Measurements from ENCODE around the gene TBC1D2B.
"Not testable (repeated sequence)": the region's sequence is repeated elsewhere in the genome, so short reads cannot be mapped to it uniquely, and the experiment has no call there.

The TBC1D2B gene

GRCh38 chr15:77996713-77997171 is 80.8 kb downstream of the TBC1D2B start:
- not testable (repeated sequence) for H3K4me2 ChIP-seq (ENCODE audit: low read length, poor library complexity, severe bottlenecking); H3K27me3 ChIP-seq (ENCODE audit: control insufficient read depth in 1 of 2, insufficient read depth in 1 of 2, low read length in 2 of 2); H3K9ac ChIP-seq (ENCODE audit: low read length); H3K14ac ChIP-seq (ENCODE audit: low read length in 2 of 2); H2BK120ac ChIP-seq (ENCODE audit: low read depth, low read length); H2BK5ac ChIP-seq (ENCODE audit: low read depth, low read length, poor library complexity, severe bottlenecking); H3K23ac ChIP-seq (ENCODE audit: low read length in 2 of 2); H3K4me3 ChIP-seq (ENCODE audit: insufficient read depth in 1 of 2, low read depth in 1 of 2, low read length in 2 of 2); H3K9me3 ChIP-seq (ENCODE audit: control insufficient read depth, low read length); H3K18ac ChIP-seq (ENCODE audit: low read depth in 1 of 2, low read length in 2 of 2); H2BK15ac ChIP-seq (ENCODE audit: low read depth, poor library complexity, severe bottlenecking); H2AFZ ChIP-seq (ENCODE audit: low read depth, low read length); H3K4ac ChIP-seq (ENCODE audit: low read depth in 1 of 2, low read length in 2 of 2); H4K91ac ChIP-seq (ENCODE audit: low read length); DNase-seq; H2BK12ac ChIP-seq (ENCODE audit: low read length in 2 of 2); H2AK5ac ChIP-seq (ENCODE audit: low read length, severe bottlenecking)
- Histone ChIP-seq H3K4me1 (ENCODE audit: control insufficient read depth, insufficient read depth, low read depth, low read length) (peaks cover 51% of the 10 kb centered on the region), H3K27ac (ENCODE audit: low read length, poor library complexity, severe bottlenecking) (peak overlapping the region; percentile 12), H3K79me1 (replicated peaks; ENCODE audit: low read length, poor library complexity, severe bottlenecking) (peaks cover 27% of the 10 kb centered on the region), H4K8ac (ENCODE audit: low read length) (peak overlapping the region; percentile 7), H3K36me3 (ENCODE audit: control insufficient read depth in 1 of 2, insufficient read depth in 2 of 2, low read depth in 1 of 2, low read length in 2 of 2) (peaks cover 39 to 66% of the 10 kb centered on the region in 2 experiments)
- 89% methylated on average over 4 of the region's 4 CpGs for WGBS

- 93% methylated on average over 5 of the region's 8 CpGs for WGBS
Measured at GRCh38 chr15:77996226-77996625, 81.3 kb downstream of the TBC1D2B start.

GRCh38 chr15:77995537-77995918 is 82.0 kb downstream of the TBC1D2B start:
- not testable (repeated sequence) for H3K4me2 ChIP-seq (ENCODE audit: low read length, poor library complexity, severe bottlenecking); H3K4me3 ChIP-seq (ENCODE audit: insufficient read depth in 1 of 2, low read depth in 1 of 2, low read length in 2 of 2); H3K27me3 ChIP-seq (ENCODE audit: control insufficient read depth in 1 of 2, insufficient read depth in 1 of 2, low read length in 2 of 2); H3K4ac ChIP-seq (ENCODE audit: low read depth in 1 of 2, low read length in 2 of 2); H3K23ac ChIP-seq (ENCODE audit: low read length in 2 of 2); H2AK5ac ChIP-seq (ENCODE audit: low read length, severe bottlenecking); H2AFZ ChIP-seq (ENCODE audit: low read depth, low read length); H2BK120ac ChIP-seq (ENCODE audit: low read depth, low read length); H2BK5ac ChIP-seq (ENCODE audit: low read depth, low read length, poor library complexity, severe bottlenecking); H2BK15ac ChIP-seq (ENCODE audit: low read depth, poor library complexity, severe bottlenecking); H3K14ac ChIP-seq (ENCODE audit: low read length in 2 of 2); H3K18ac ChIP-seq (ENCODE audit: low read depth in 1 of 2, low read length in 2 of 2); H3K9me3 ChIP-seq (ENCODE audit: control insufficient read depth, low read length); H2BK12ac ChIP-seq (ENCODE audit: low read length in 2 of 2); H3K9ac ChIP-seq (ENCODE audit: low read length); DNase-seq; H4K8ac ChIP-seq (ENCODE audit: low read length); H4K91ac ChIP-seq (ENCODE audit: low read length)
- H3K4me1 ChIP-seq (ENCODE audit: control insufficient read depth, insufficient read depth, low read depth, low read length) = peaks cover 61% of the 10 kb centered on the region
- peaks cover 27 to 60% of the 10 kb centered on the region in 2 experiments for H3K36me3 ChIP-seq (ENCODE audit: control insufficient read depth in 1 of 2, insufficient read depth in 2 of 2, low read depth in 1 of 2, low read length in 2 of 2)
- peaks cover 22% of the 10 kb centered on the region for H3K79me1 ChIP-seq (replicated peaks; ENCODE audit: low read length, poor library complexity, severe bottlenecking)
- WGBS = no CpG with 5 or more reads among the region's 4 CpGs
- H3K27ac ChIP-seq (ENCODE audit: low read length, poor library complexity, severe bottlenecking) = peak overlapping the region; percentile 73

More at GRCh38 chr15:77996226-77996625, 81.3 kb downstream of the TBC1D2B start:
- H3K27me3 ChIP-seq (ENCODE audit: control insufficient read depth in 1 of 2, insufficient read depth in 1 of 2, low read length in 2 of 2); H3K4me3 ChIP-seq (ENCODE audit: insufficient read depth in 1 of 2, low read depth in 1 of 2, low read length in 2 of 2); H4K91ac ChIP-seq (ENCODE audit: low read length); H2AFZ ChIP-seq (ENCODE audit: low read depth, low read length); H3K23ac ChIP-seq (ENCODE audit: low read length in 2 of 2); H2BK12ac ChIP-seq (ENCODE audit: low read length in 2 of 2); H3K18ac ChIP-seq (ENCODE audit: low read depth in 1 of 2, low read length in 2 of 2); H3K9ac ChIP-seq (ENCODE audit: low read length); DNase-seq; H3K9me3 ChIP-seq (ENCODE audit: control insufficient read depth, low read length); H2AK5ac ChIP-seq (ENCODE audit: low read length, severe bottlenecking); H3K14ac ChIP-seq (ENCODE audit: low read length in 2 of 2); H4K8ac ChIP-seq (ENCODE audit: low read length); H3K4me2 ChIP-seq (ENCODE audit: low read length, poor library complexity, severe bottlenecking); H3K4ac ChIP-seq (ENCODE audit: low read depth in 1 of 2, low read length in 2 of 2); H2BK15ac ChIP-seq (ENCODE audit: low read depth, poor library complexity, severe bottlenecking); H2BK5ac ChIP-seq (ENCODE audit: low read depth, low read length, poor library complexity, severe bottlenecking); H2BK120ac ChIP-seq (ENCODE audit: low read depth, low read length): not testable (repeated sequence)
- peaks cover 25% of the 10 kb centered on the region for H3K79me1 ChIP-seq (replicated peaks; ENCODE audit: low read length, poor library complexity, severe bottlenecking)
- peaks cover 54% of the 10 kb centered on the region for H3K4me1 ChIP-seq (ENCODE audit: control insufficient read depth, insufficient read depth, low read depth, low read length)
- H3K27ac ChIP-seq (ENCODE audit: low read length, poor library complexity, severe bottlenecking) = peak overlapping the region; percentile 19
- H3K36me3 ChIP-seq (ENCODE audit: control insufficient read depth in 1 of 2, insufficient read depth in 2 of 2, low read depth in 1 of 2, low read length in 2 of 2) = peaks cover 34 to 64% of the 10 kb centered on the region in 2 experiments

- not testable (repeated sequence) for H3K9me3 ChIP-seq (ENCODE audit: control insufficient read depth, low read length); H2BK5ac ChIP-seq (ENCODE audit: low read depth, low read length, poor library complexity, severe bottlenecking); H2BK12ac ChIP-seq (ENCODE audit: low read length in 2 of 2); H3K23ac ChIP-seq (ENCODE audit: low read length in 2 of 2); H3K14ac ChIP-seq (ENCODE audit: low read length in 2 of 2); H4K91ac ChIP-seq (ENCODE audit: low read length); H3K18ac ChIP-seq (ENCODE audit: low read depth in 1 of 2, low read length in 2 of 2); H2AFZ ChIP-seq (ENCODE audit: low read depth, low read length); H3K4me3 ChIP-seq (ENCODE audit: insufficient read depth in 1 of 2, low read depth in 1 of 2, low read length in 2 of 2); H2BK120ac ChIP-seq (ENCODE audit: low read depth, low read length); H3K27me3 ChIP-seq (ENCODE audit: control insufficient read depth in 1 of 2, insufficient read depth in 1 of 2, low read length in 2 of 2); H3K4ac ChIP-seq (ENCODE audit: low read depth in 1 of 2, low read length in 2 of 2); H2BK15ac ChIP-seq (ENCODE audit: low read depth, poor library complexity, severe bottlenecking); H2AK5ac ChIP-seq (ENCODE audit: low read length, severe bottlenecking); H3K4me2 ChIP-seq (ENCODE audit: low read length, poor library complexity, severe bottlenecking); H4K8ac ChIP-seq (ENCODE audit: low read length); H3K9ac ChIP-seq (ENCODE audit: low read length)
- peak overlapping the region; percentile 80 for H3K27ac ChIP-seq (ENCODE audit: low read length, poor library complexity, severe bottlenecking)
- peaks cover 64% of the 10 kb centered on the region for H3K4me1 ChIP-seq (ENCODE audit: control insufficient read depth, insufficient read depth, low read depth, low read length)
- H3K36me3 ChIP-seq (ENCODE audit: control insufficient read depth in 1 of 2, insufficient read depth in 2 of 2, low read depth in 1 of 2, low read length in 2 of 2) = peaks cover 22 to 55% of the 10 kb centered on the region in 2 experiments
- peaks cover 18% of the 10 kb centered on the region for H3K79me1 ChIP-seq (replicated peaks; ENCODE audit: low read length, poor library complexity, severe bottlenecking)
- DNase-seq = peak; percentile 90
- 38% methylated on average over 7 of the region's 15 CpGs for WGBS
Measured at GRCh38 chr15:77994893-77995536, 82.5 kb downstream of the TBC1D2B start.

Data from mesenchymal stem cell (in vitro differentiated cells and primary cell).